GM18868 (cell line): ENCODE data around the gene WIZ.
A peak's percentile ranks its signal among the peaks of the same experiment; 100 is the strongest.

Source experiments
- ATAC-seq: cut with Tn5 transposase; IDR thresholded peaks from one replicate; pipeline ENCODE4 v1.9.1; 2021; ENCODE audit warnings: mild to moderate bottlenecking, moderate library complexity; ENCODE audit not compliant: unreplicated experiment

The WIZ gene

GRCh38 chr19:15379083-15379998 lies 70.4 kb downstream of the WIZ start, which contains the start of gene AKAP8:
AKAP8 (minus strand) TSS chr19:15379787; CDS start chr19:15379731, 56 bp downstream.
- peak; percentile 81 for ATAC-seq

DNA sequence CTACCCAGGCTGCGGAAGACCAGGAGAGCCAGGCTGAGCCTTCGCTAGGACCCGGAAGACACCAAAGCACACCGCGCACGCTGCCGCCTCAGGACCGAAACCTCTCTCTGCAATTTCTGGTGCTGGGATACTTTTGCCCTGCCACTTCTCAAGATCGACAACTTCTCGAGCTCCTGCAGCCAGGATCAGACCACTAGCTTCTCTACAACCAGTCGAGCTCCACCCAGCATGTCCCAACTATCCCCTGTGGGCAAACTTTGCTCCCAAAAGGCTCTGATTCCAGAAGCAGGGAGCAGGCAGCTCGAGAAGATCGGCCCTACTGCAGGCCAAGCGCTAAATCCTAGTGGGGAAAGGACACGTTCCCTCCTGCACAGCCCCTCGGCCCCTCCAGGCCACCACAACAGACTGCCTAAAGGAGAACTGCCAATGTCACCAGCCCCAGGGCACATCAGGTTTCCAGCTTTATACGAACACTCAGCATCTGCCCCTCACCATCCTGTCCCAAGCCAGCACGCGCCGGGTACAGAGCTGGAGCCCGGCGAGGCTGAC lies 71.1 kb downstream of the WIZ start:
- ATAC-seq: no peak

DNA sequence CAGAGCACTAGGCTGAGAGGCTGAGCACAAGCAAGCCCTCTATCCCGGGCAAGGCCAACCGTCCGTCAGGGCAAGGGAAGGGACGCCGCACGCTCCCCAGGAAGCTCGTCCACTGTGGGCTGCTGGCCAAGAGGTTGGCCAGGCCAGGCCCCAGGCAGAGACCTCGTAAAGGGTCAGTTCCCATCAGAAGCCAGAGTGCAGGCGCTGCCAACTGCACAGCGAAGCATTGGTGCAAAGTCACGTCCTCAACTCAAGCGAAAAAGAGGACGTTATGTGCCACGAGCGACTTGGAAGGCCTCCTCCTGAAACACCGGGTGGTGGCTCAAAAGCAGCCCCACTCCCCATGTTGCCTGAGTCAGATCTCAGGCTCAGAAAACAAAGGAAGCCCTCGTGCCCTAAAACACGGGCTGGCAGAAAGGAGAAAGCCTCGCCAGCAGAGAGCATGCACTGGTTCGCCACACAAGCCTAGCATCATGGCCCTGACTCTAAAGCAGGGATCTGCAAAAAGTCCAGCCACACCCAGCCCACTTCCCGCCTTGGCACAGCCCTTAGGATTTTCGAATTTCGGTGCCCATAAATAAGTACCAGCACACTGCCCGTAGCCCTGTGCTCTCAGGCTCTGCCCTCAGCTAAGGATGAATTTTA lies 74.8 kb downstream of the WIZ start:
- ATAC-seq: no peak

DNA sequence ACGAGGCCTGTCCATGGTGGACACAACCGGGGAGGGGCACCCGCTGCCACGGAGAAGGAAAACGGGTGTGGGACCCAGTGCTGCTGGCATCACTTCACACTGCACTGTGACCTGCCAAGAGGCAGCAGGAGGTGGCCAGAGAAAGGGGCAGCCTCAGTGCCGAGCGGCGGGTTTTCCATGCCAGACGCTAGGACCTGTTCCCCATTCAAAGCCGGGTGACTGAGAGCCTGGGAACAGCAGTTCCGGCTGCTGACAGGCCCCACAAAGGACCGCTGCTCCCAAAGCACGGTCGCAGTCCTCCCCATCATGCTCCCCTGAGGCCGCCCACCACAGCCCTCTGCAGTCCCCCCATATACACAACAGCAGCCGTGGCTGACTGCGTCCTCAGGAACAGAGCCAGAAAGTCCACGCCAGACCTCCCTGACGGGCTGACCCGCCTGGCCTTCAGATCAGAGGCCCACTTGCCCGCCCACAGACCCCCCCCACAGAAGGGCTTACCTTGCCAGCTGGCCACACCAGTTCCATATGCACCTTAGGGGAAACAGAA lies 75.6 kb downstream of the WIZ start:
- no peak for ATAC-seq

DNA sequence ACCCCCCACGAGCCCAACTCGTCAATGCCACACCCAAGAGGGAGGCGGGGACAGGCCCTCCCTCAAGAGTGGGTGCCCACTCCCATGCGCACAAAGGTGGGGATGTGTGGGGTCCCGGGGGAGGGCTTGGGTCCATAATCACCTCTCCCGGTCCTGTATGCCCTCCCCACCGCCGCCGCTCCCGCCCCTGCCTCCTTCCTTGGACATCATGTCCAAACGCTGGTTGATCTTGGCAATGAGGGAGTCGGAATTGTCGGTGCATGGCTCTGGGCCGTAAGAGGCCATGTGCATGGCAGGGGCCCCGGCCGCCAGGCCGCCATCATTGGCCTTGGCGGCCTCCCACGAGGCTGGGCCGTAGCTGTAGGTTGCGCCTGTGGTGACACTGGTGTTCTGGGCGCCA lies 76.1 kb downstream of the WIZ start:
- ATAC-seq: no peak

DNA sequence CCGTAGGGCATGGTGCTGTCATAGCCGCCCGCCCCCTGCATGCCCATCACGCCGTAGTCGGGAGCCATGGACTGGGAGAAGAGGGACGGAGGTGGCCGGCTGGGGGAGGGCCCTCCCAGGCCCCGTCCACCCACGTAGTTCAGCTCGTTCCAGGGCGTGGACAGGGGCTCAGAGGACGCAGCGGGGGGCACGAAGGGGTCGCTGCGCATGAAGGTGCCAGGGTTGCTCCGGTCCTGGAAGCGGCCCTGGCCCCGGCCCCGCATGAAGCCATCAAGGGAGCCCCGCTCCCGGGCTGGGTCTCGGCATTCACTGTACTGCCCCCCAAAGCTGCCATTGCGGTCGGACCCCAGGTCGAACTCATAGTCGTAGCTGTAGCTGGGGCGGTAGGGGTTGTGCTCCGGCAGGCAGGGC lies 76.9 kb downstream of the WIZ start:
- no peak for ATAC-seq

GRCh38 chr19:15372470-15372869 lies 77.3 kb downstream of the WIZ start:
- no peak for ATAC-seq

- ATAC-seq: no peak
These were observed 77.9 kb downstream of the WIZ start for GRCh38 chr19:15371786-15372380.

- ATAC-seq: no peak
These were observed 78.6 kb downstream of the WIZ start for GRCh38 chr19:15371119-15371518.
